GM12801 (cell line): ENCODE results near the gene UCHL3.

Source experiments
- TF ChIP-seq, protein P1 (sequence below): IDR thresholded peaks from one replicate; pipeline ENCODE4 v1.5.1; 2011; ENCODE audit warnings: control low read depth; ENCODE audit not compliant: insufficient read length; ENCODE audit errors: extremely low read depth

UCHL3 gene

GRCh38 chr13:75643693-75644092, 94.1 kb downstream of the UCHL3 start:
- TF ChIP-seq, protein P1, sequence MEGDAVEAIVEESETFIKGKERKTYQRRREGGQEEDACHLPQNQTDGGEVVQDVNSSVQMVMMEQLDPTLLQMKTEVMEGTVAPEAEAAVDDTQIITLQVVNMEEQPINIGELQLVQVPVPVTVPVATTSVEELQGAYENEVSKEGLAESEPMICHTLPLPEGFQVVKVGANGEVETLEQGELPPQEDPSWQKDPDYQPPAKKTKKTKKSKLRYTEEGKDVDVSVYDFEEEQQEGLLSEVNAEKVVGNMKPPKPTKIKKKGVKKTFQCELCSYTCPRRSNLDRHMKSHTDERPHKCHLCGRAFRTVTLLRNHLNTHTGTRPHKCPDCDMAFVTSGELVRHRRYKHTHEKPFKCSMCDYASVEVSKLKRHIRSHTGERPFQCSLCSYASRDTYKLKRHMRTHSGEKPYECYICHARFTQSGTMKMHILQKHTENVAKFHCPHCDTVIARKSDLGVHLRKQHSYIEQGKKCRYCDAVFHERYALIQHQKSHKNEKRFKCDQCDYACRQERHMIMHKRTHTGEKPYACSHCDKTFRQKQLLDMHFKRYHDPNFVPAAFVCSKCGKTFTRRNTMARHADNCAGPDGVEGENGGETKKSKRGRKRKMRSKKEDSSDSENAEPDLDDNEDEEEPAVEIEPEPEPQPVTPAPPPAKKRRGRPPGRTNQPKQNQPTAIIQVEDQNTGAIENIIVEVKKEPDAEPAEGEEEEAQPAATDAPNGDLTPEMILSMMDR, result no peak

DNA sequence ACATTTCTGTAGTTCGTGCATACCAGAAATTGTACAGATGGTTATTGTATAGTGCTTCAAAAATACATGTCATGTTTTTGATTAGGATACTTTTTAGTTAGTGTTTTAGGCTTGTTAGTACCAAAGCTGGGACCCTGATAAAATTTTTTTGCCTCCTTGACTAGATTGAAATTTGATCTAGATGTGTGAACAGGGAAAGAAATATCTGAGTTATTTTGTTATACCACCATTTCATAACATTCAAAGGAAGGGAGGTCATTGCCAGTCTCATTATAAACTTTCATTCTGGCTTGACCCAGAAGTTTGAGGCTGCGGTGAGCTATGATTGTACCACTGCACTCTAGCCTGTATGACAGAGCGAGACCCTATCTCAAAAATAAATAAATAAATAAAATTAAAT, 95.5 kb downstream of the UCHL3 start:
- TF ChIP-seq, protein P1, result no peak

DNA sequence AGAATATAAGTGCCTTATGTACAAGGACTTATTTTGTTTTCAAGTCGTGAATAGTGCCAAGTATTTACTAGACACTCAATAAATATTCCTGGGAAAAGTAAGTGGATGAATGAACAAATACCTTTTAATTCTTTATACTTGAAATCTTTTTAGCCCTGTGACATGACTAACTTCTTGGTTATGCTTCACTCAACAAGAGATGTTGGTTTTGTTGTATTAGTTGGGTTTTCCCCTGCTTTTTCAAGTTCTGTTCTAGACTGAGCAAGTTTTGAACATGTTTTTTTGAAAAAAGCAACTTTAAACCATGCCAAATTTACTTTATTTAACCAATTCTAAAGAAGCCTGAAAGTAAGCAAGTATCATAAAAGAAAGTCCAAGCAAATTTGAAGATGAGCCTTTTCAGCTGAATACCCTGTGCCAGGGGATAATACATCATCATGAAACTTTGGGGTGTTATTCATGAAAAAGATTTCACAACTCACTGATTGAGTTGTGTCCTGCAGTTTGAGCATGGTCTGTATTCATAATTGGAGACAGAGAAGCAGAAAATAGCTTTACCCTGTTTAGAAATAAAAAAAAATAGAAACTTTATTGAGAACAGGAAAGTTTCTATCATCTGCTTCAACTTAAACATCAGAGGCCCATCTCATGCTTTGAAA, 97.7 kb downstream of the UCHL3 start:
- TF ChIP-seq, protein P1, result no peak

DNA sequence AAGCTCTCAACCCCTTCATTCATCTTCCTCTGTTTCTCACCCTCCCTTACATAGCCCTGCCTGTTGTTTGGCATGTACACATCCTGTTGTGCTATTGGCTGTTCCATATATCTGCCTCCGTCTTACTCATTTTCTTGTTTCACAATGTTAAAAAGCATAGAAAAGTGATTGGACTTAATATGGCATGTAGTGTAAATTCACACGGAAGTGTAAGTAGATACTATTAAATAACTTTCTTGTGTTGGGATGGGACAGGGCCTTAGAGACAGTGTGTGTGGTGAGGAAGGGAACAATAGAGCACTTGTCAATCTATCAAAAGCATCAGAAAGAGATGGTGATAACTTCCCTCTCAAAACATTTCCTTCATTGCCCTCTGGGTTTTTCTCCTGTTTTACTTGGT, 98.9 kb downstream of the UCHL3 start:
- TF ChIP-seq, protein P1, result no peak

DNA sequence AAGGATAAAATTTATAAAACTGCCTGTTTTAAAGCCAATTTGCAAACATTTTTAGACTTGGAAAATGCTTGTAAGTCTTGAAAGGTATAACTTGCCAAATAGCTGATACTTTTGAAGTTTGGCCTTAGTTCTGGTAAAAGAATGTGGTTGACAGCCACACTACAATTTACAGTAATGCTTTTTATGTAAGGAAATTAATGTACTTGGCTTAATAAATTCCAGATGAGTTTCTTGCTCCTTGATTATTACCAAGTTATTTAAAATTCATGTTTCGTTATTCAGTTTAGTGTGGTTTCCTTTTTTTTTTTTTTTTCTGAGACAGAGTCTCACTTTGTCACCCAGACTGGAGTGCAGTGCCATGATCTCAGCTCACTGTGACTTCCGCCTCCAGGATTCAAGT, 101.4 kb downstream of the UCHL3 start:
- TF ChIP-seq, protein P1, result no peak

- TF ChIP-seq, protein P1, result no peak
These were observed 103.1 kb downstream of the UCHL3 start for GRCh38 chr13:75652726-75653125.
